ENCODE measurements around the gene DCTN2. TPM values are rescaled to one million over a fixed set of nuclear protein-coding genes. Genes with fewer than 3 reads are reported as not detected.

DCTN2 gene
- total RNA-seq, 2 donors from 2014 or later, result 110 to 114 TPM

- Mint-ChIP-seq H3K4me1 (peaks cover 8% of the 10 kb centered on the region), H3K9me3 (no peaks in the 10 kb centered on the region)
- H3K27ac ChIP-seq (ENCODE audit: low read depth, low read length), result no peak overlapping the region
These were observed 32.9 kb upstream of the DCTN2 start for GRCh38 chr12:57579677-57580465.

GRCh38 chr12:57579011-57579410 lies 32.0 kb upstream of the DCTN2 start:
- DNase-seq, result no peak
- H3K4me1 ChIP-seq (ENCODE audit: control insufficient read depth, insufficient read depth, low read length), result no peaks in the 10 kb centered on the region
- H3K36me3 Mint-ChIP-seq (ENCODE audit: low read depth), result peaks cover 36% of the 10 kb centered on the region
- no peaks in the 10 kb centered on the region for H3K36me3 ChIP-seq (ENCODE audit: control insufficient read depth, insufficient read depth, low read length)
- no peaks in the 10 kb centered on the region for H3K9me3 Mint-ChIP-seq
- WGBS, 2 experiments (ENCODE audit: insufficient coverage in 1 of 2, insufficient read length in 1 of 2), result 94 to 100% methylated on average over 2 of the region's 2 CpGs
- peaks cover 2% of the 10 kb centered on the region for H3K27me3 Mint-ChIP-seq (ENCODE audit: insufficient read depth)
- H3K4me3 Mint-ChIP-seq, result no peak overlapping the region
- H3K9ac ChIP-seq (ENCODE audit: extremely low read depth, low read length, poor library complexity, severe bottlenecking), result no peak overlapping the region
- TF ChIP-seq CTCF (conservative IDR thresholded peaks at IDR 0.05), result no peak
- H3K27ac ChIP-seq (ENCODE audit: low read depth, low read length), result no peak overlapping the region
- no peaks in the 10 kb centered on the region for H3K9me3 ChIP-seq (ENCODE audit: control insufficient read depth, low read length)
- peaks cover 6% of the 10 kb centered on the region for H3K4me1 Mint-ChIP-seq
- no peak overlapping the region for H3K27ac Mint-ChIP-seq
- H3K27me3 ChIP-seq (ENCODE audit: control insufficient read depth, insufficient read depth, low read length, poor library complexity, severe bottlenecking), result peaks cover 31% of the 10 kb centered on the region
- no peak overlapping the region for H3K4me3 ChIP-seq (ENCODE audit: low read length)

More at GRCh38 chr12:57579677-57580465, 32.9 kb upstream of the DCTN2 start:
- WGBS, 2 experiments (ENCODE audit: insufficient coverage in 1 of 2, insufficient read length in 1 of 2), result 92 to 97% methylated on average over 6 to 8 of the region's 8 CpGs
- Mint-ChIP-seq H3K27ac (no peak overlapping the region), H3K4me3 (no peak overlapping the region), H3K27me3 (ENCODE audit: insufficient read depth) (peaks cover 4% of the 10 kb centered on the region), H3K36me3 (ENCODE audit: low read depth) (peaks cover 34% of the 10 kb centered on the region)
- Histone ChIP-seq H3K9ac (ENCODE audit: extremely low read depth, low read length, poor library complexity, severe bottlenecking) (no peak overlapping the region), H3K4me3 (ENCODE audit: low read length) (no peak overlapping the region), H3K4me1 (ENCODE audit: control insufficient read depth, insufficient read depth, low read length) (no peaks in the 10 kb centered on the region), H3K27me3 (ENCODE audit: control insufficient read depth, insufficient read depth, low read length, poor library complexity, severe bottlenecking) (peaks cover 39% of the 10 kb centered on the region), H3K9me3 (ENCODE audit: control insufficient read depth, low read length) (no peaks in the 10 kb centered on the region), H3K36me3 (ENCODE audit: control insufficient read depth, insufficient read depth, low read length) (no peaks in the 10 kb centered on the region)
- DNase-seq, result no peak
- no peak for TF ChIP-seq CTCF (conservative IDR thresholded peaks at IDR 0.05)

- Histone ChIP-seq H3K4me1 (ENCODE audit: control insufficient read depth, insufficient read depth, low read length) (no peaks in the 10 kb centered on the region), H3K27ac (ENCODE audit: low read depth, low read length) (no peak overlapping the region), H3K9ac (ENCODE audit: extremely low read depth, low read length, poor library complexity, severe bottlenecking) (no peak overlapping the region), H3K9me3 (ENCODE audit: control insufficient read depth, low read length) (no peaks in the 10 kb centered on the region), H3K4me3 (ENCODE audit: low read length) (no peak overlapping the region), H3K27me3 (ENCODE audit: control insufficient read depth, insufficient read depth, low read length, poor library complexity, severe bottlenecking) (peaks cover 28% of the 10 kb centered on the region), H3K36me3 (ENCODE audit: control insufficient read depth, insufficient read depth, low read length) (no peaks in the 10 kb centered on the region)
- Mint-ChIP-seq H3K9me3 (no peaks in the 10 kb centered on the region), H3K36me3 (ENCODE audit: low read depth) (peaks cover 36% of the 10 kb centered on the region), H3K27ac (no peak overlapping the region), H3K4me3 (no peak overlapping the region), H3K27me3 (ENCODE audit: insufficient read depth) (peaks cover 2% of the 10 kb centered on the region), H3K4me1 (peaks cover under 1% of the 10 kb centered on the region)
- WGBS, 2 experiments (ENCODE audit: insufficient coverage in 1 of 2, insufficient read length in 1 of 2), result 92 to 93% methylated on average over 12 of the region's 12 CpGs
- DNase-seq, result no peak
- no peak for TF ChIP-seq CTCF (conservative IDR thresholded peaks at IDR 0.05)
These were observed 31.2 kb upstream of the DCTN2 start for GRCh38 chr12:57577981-57578758.
